ENCODE data around the gene SLC2A5. TPM values are rescaled to one million over a fixed set of nuclear protein-coding genes. Genes with fewer than 3 reads are reported as not detected.

The SLC2A5 gene
- polyA plus RNA-seq, 3 donors = 0.75 to 1.3 (median 0.81) TPM

DNA sequence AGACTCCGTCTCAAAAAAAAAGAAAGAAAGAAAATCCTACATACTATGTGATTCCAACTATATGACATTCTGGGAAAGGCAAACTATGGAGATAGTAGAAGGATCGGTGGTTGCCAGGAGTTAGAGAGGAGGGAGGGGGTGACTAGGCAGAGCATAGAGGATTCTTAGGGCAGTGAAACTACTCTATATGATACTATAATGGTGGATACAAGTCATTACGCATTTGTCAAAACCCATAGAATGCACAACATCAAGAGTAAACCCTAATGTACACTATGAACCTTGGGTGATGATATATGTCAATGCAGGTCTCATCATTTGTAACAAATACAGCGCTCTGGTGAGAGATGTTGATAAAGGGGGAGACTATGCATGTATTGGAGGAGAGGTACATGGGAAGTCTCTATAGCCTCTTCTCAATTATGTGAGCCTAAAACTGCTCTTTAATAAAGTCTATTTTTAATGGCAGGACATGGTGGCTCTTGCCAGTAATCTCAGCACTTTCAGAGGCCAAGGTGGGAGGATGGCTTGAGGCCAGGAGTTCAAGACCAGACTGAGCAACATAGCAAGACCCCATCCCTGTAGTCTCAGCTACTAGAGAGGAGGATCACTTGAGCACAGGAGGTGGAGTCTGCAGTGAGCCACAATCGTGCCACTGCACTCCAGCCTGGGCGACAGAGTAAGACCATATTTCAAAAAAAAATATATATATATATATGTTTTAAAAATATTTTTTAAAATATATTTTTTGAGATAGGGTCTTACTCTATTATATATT lies 17.0 kb downstream of the SLC2A5 start:
- Mint-ChIP-seq H3K27ac (no peak overlapping the region), H3K27me3 (ENCODE audit: low read depth in 3 of 3) (peaks cover 0 to 3% (median 0%) of the 10 kb centered on the region in 3 donors)

DNA sequence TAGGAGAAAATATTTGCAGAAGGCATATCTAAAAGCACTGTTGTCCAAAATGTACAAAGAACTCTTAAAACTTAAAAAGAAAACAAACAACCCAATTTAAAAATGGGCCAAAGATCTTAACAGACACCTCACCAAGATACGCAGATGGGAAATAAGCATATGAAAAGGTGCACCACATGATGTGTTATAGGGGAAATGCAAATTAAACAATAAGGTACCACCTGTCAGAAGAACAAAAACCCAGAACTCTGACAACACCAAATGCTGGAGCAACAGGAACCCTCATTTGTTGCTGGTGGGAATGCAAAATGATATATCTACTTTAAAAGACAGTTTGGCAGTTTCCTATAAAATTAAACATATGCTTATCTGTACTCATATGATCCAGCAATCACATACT lies 18.1 kb downstream of the SLC2A5 start:
- TF ChIP-seq, protein P1, sequence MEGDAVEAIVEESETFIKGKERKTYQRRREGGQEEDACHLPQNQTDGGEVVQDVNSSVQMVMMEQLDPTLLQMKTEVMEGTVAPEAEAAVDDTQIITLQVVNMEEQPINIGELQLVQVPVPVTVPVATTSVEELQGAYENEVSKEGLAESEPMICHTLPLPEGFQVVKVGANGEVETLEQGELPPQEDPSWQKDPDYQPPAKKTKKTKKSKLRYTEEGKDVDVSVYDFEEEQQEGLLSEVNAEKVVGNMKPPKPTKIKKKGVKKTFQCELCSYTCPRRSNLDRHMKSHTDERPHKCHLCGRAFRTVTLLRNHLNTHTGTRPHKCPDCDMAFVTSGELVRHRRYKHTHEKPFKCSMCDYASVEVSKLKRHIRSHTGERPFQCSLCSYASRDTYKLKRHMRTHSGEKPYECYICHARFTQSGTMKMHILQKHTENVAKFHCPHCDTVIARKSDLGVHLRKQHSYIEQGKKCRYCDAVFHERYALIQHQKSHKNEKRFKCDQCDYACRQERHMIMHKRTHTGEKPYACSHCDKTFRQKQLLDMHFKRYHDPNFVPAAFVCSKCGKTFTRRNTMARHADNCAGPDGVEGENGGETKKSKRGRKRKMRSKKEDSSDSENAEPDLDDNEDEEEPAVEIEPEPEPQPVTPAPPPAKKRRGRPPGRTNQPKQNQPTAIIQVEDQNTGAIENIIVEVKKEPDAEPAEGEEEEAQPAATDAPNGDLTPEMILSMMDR (IDR thresholded peaks at IDR 0.05) = no peak
- H3K79me2 ChIP-seq (ENCODE audit: insufficient read depth, low read length) = no peaks in the 10 kb centered on the region
- Mint-ChIP-seq H3K4me1 (no peaks in the 10 kb centered on the region), H3K36me3 (peaks cover 11 to 21% of the 10 kb centered on the region in 2 donors), H3K4me3 (no peak overlapping the region), H3K27me3 (ENCODE audit: low read depth in 3 of 3) (peaks cover 0 to 3% (median 0%) of the 10 kb centered on the region in 3 donors), H3K9me3 (no peaks in the 10 kb centered on the region), H3K27ac (no peak overlapping the region)
- H3K9me3 ChIP-seq (replicated peaks in 1 of 2; ENCODE audit: control insufficient read depth in 1 of 2, insufficient read depth in 1 of 2, low read length in 2 of 2) = no peaks in the 10 kb centered on the region
- no CpG with 5 or more reads among the region's 1 CpG for WGBS (ENCODE audit: insufficient coverage)
- no peak overlapping the region for H3K27ac ChIP-seq (ENCODE audit: low read depth in 1 of 2, low read length in 2 of 2)
- peaks cover 0 to under 1% of the 10 kb centered on the region in 2 donors for H3K36me3 ChIP-seq (replicated peaks in 1 of 2; ENCODE audit: control insufficient read depth in 1 of 2, insufficient read depth in 2 of 2, low read length in 2 of 2)
- H4K20me1 ChIP-seq (ENCODE audit: insufficient read depth, low read length) = no peaks in the 10 kb centered on the region
- no peaks in the 10 kb centered on the region for H3K4me1 ChIP-seq (ENCODE audit: control insufficient read depth in 1 of 2, insufficient read depth in 2 of 2, low read length in 2 of 2)
- H3K4me3 ChIP-seq (replicated peaks in 1 of 3; ENCODE audit: low read depth in 2 of 3, low read length in 3 of 3) = no peak overlapping the region
- no peak overlapping the region for H3K9ac ChIP-seq (ENCODE audit: insufficient read depth, low read length, poor library complexity, severe bottlenecking)
- intact Hi-C loops (cut with micrococcal nuclease) = no loop called here
- no peaks in the 10 kb centered on the region for H3K27me3 ChIP-seq (ENCODE audit: control insufficient read depth in 2 of 2, insufficient read depth in 2 of 2, low read length in 2 of 2)
- H3K4me2 ChIP-seq (replicated peaks; ENCODE audit: extremely low read depth, low read length, poor library complexity, severe bottlenecking) = no peak overlapping the region
- H2AFZ ChIP-seq (ENCODE audit: insufficient read depth, low read depth, low read length, poor library complexity, severe bottlenecking) = no peak overlapping the region
- no peak for DNase-seq

More for the DNA sequence above, 17.0 kb downstream of the SLC2A5 start:
- Histone ChIP-seq H3K27me3 (ENCODE audit: control insufficient read depth in 2 of 2, insufficient read depth in 2 of 2, low read length in 2 of 2) (no peaks in the 10 kb centered on the region), H3K9ac (ENCODE audit: insufficient read depth, low read length, poor library complexity, severe bottlenecking) (no peak overlapping the region), H3K9me3 (replicated peaks in 1 of 2; ENCODE audit: control insufficient read depth in 1 of 2, insufficient read depth in 1 of 2, low read length in 2 of 2) (no peaks in the 10 kb centered on the region), H3K79me2 (ENCODE audit: insufficient read depth, low read length) (no peaks in the 10 kb centered on the region), H3K36me3 (replicated peaks in 1 of 2; ENCODE audit: control insufficient read depth in 1 of 2, insufficient read depth in 2 of 2, low read length in 2 of 2) (peaks cover 4% of the 10 kb centered on the region in 2 donors), H3K4me2 (replicated peaks; ENCODE audit: extremely low read depth, low read length, poor library complexity, severe bottlenecking) (no peak overlapping the region), H3K4me1 (ENCODE audit: control insufficient read depth in 1 of 2, insufficient read depth in 2 of 2, low read length in 2 of 2) (no peaks in the 10 kb centered on the region), H3K4me3 (replicated peaks in 1 of 3; ENCODE audit: low read depth in 2 of 3, low read length in 3 of 3) (no peak overlapping the region), H2AFZ (ENCODE audit: insufficient read depth, low read depth, low read length, poor library complexity, severe bottlenecking) (no peak overlapping the region), H4K20me1 (ENCODE audit: insufficient read depth, low read length) (no peaks in the 10 kb centered on the region), H3K27ac (ENCODE audit: low read depth in 1 of 2, low read length in 2 of 2) (no peak overlapping the region)
- no CpG with 5 or more reads among the region's 6 CpGs for WGBS (ENCODE audit: insufficient coverage)
- DNase-seq = no peak
- TF ChIP-seq, protein P1 (IDR thresholded peaks at IDR 0.05) = no peak
- no peak overlapping the region for H3K4me3 Mint-ChIP-seq
- peaks cover 5 to 23% of the 10 kb centered on the region in 2 donors for H3K36me3 Mint-ChIP-seq
- no peaks in the 10 kb centered on the region for H3K4me1 Mint-ChIP-seq
- intact Hi-C loops (cut with micrococcal nuclease) = no loop called here
- no peaks in the 10 kb centered on the region for H3K9me3 Mint-ChIP-seq
